ENCODE measurements around the gene ITCH.

ITCH gene

DNA sequence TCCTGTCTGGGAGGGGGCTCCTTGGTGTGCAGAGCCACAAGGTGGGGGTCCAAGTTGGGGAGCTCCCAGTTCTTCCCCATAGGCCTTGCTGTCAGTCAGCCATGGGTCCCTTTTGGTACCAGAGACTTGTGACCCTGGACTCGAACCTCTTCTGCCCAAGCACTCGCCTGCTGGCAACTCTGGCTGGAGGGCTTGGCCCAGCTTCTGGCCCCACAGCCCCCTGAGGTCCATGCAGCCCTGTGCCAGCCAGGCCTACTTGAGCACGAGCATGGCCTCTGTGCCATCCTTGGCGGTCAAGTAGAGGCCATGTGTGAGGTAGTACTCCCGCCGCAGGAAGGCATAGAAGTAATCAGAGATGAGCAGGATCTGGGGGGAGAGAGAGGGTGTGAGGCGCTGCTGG is 197.5 kb downstream of the ITCH start:
- DNase-seq = no peak
